NCI-H128 (cell line): ENCODE measurements around the gene BABAM2.
"Not testable (repeated sequence)": the region's sequence is repeated elsewhere in the genome, so short reads cannot be mapped to it uniquely, and the experiment has no call there.

ENCODE experiments used
- DNase-seq: peaks from one replicate; lab custom pipeline; 2025; ENCODE audit not compliant: unreplicated experiment; lab: John Stamatoyannopoulos, UW

Gene BABAM2

DNA sequence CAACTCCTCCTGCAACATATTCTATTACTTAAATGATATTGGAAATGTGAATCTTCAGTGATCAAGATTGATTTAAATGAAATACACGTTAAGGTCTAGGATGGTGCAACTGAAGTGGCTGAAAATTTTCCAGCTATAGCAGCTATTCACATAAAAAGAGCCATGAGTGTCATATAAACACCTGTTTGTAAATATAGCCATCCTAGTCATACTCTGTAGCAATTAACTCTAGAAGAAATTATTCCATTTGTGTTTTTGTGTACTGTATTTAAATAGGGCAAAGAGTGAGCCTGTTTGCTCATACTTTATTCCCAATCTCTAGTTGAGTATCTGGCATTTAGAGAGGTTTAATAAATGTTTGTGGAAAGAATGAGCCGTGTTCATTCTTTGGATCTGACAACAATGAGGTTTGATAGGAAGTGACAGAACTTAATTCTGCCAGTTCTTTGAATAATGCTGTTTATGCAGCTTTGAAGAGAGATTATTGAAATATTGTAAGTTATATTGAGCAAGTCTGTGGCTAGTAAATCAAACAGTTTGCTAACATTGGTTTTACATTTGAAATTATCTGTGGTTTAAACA, 49.7 kb downstream of the BABAM2 start:
- DNase-seq = no peak

DNA sequence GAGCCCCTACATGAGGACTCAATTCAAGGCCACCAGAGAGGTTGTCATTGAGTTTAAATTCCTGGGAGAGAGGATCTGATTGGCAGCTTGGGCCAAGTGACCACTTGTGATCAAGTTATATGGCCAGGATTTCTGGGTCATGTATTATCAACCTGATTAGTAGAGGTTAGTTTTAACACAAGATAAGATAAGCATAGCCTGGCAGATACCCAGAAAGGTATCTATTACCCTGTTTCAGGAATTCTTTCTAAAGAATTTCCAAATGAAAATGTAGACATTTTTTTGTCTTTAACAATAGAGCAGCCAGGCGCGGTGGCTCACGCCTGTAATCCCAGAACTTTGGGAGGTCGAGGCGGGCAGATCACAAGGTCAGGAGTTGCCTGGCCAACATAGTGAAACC, 50.5 kb downstream of the BABAM2 start:
- DNase-seq = no peak

DNA sequence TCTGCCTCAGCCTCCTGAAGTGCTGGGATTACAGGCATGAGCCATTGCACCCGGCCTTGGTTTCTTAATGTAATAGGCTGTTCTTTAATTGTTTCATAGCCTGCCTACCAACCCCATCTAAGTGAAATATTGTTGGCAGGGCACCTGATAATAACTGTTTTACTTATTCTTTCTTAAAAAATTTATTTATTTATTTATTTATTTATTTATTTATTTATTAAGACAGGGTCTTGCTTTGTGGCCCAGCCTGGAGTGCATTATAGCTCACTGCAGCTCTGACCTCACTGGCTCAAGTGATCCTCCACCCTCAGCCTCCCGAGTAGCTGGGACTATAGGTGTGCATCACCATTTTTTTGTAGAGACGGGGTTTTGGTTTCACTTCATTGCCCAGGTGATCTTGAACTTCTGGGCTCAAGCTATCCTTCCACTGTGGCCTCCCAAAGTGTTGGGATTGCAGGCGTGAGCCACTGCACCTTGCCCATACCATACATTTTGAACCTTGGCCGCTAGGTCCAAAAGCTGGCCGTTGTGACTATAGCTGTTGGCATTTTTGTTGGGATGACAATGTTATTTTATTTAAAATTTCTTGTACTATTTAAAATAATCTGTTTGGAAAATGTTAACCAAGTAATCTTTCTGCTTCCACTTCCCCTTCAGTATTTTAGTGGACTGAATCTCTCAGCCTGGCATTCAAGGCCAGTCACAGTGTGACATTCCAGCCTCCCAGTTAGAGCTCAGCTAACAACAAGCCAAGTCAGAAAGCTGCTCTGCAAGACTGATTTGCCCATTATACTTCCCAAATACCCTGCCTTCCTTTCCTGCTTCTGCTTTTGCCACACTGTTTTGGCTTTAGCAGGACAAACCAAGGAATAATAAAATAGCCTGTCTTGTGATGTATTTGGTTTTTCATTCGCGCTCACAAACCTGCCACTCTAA, 52.4 kb downstream of the BABAM2 start:
- no peak for DNase-seq

DNA sequence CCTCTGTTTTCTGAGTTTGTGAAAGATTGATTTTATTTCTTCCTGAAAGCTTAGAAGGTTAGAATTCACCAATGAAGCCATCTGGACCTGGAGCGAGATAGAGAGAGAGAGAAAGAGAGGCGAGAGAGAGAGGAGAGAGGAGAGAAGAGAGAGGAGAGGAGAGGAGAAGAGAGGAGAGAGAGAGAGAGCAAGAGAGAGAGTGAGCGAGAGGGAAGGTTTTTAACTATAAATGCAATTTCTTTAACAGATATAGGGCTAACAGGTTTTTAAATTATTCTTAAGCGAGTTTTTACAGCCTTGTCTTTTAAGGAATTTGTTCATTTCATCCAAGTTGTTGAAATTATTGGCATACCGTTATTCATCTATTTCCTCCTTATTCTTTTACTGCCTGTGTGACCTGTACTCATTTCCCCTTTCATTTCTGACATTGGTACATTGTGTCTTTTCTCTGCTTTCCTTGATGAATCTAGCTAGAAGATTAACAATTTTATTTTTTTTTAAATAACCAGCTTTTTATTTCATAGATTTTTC, 56.1 kb downstream of the BABAM2 start:
- DNase-seq = no peak

DNA sequence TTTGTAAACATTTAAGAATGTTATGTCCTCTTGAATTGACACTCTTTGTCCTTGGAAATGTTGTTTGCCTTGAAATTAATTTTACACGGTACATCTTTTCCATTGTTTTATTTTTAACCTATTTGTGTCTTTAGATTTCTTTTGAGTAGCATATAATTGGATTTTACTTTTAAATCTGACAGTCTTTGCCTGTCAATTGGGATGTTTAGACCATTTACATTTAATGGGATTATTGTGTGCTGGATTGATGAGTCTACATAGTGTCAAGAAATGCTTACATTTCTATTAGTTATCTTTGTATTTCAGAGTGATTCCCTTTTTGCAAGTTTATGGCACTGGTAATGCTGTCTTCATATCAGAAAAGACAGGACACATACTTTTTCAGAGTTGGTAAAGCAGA, 61.5 kb downstream of the BABAM2 start:
- no peak for DNase-seq

DNA sequence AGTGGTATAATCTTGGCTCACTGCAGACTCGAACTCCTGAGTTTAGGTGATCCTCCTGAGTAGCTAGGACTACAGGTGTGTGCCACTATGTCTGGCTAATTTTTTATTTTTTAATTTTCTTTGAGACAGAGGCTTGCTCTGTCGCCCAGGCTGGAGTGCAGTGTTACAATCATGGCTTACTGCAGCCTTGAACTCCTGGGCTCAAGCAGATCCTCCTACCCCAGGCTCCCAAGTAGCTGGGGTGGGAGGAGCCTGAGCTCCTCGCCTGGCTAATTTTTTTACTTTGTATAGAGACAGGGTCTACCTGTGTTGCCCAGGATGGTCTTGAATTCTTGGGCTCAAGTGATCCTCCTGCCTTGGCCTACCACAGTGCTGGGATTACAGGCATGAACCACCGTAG, 62.5 kb downstream of the BABAM2 start:
- no peak for DNase-seq

DNA sequence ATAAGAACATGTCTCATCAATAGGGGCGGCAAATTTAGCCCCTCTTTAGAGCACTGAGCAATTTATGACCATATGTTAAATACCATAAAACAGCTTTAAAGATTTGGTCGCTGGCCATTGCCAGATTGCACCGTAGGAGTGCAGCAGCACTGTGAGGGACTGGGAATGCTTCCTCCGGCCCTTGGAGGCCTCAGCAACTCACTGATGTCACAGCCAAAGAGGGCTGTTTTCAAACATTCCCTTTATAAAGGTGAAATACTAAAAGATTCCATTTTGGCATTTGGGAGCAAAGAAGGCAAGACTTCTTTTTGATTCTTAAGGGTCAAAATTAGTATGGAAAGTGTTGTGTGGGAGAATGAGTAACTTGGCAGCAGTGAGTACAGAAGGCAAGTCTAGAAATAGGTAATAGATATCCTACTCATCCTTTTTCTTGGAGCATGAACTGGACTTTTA, 63.7 kb downstream of the BABAM2 start:
- no peak for DNase-seq

DNA sequence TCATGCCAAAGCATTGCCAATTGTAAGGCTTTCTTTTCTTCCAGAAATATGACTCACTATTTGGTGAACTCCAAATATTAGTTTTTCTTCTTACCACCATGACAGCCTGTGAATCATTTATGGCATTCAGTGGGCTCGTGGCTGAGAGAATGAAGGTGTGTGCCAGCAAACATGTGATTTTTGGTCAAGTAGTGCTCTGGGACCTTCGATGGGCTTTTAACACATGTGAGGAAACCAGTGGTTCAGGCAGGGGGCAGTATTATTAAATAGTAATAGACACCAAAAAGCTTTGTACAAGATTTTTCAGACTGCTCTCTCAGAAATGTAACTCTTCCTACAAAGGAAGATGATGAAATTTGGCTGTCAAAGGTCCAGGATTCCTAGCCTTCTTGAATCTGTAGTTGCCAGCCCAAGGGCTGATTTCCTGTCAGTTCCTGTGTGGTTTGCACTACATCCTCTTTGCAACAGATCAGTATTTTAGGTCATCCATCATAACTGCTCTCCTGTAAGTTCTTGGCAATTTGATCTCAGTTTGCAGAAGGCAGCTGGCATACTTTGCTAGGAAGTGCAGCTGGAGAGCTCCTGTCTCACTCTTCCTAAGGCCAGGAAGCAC, 64.3 kb downstream of the BABAM2 start:
- DNase-seq = no peak

DNA sequence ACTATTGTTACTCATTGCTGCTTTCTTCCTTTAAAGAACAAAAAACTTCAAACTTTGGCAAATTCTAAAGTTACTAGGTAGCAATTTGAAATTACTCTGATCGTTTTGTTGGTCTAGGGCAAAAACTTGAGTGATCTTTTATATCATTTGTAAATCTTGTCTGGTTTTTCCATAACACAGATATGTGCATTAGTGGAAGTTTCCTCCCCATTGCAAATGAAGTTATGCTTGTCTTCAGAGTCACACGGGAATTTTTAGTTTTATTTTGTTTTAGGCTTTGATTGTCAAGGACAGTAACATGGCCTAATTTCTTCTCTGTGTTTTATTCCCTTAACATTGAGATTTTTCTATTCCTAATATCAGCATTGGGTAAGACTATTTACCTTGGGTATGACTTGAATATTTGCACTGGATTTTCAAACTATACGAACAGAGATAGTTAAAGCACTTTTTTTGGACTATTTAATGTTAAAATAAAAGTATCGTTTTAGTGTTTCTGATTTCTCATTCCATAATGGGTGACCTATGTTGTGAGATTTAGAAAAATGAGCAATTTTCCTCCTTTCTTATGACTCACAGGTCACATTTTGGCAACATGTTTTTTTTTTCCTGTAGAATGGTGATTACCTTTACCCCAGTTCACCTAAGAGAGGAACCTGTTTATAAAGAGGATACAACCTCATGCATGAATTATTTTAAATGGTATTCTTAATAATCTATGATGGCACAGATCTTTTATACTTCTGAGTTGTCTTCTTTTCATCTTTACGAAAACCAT, 65.0 kb downstream of the BABAM2 start:
- DNase-seq = no peak

DNA sequence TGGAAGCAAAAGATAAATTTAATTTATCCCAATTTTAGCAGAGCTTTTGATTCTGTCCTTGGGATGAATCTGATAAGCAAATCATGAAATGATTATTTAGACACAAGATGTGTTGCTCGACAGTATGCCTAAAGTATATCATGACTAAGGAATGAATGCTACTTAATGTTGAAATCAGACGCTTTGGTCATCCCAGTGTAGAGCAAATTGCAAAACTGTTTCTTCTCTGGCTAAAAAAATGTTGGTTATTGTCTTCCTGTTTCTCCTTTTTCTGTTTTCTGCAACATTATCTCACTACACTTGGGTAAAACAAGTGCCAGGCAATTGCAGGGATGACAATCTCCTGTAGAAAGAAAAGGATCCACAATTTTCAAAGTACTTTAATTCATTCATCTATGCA, 66.4 kb downstream of the BABAM2 start:
- no peak for DNase-seq

DNA sequence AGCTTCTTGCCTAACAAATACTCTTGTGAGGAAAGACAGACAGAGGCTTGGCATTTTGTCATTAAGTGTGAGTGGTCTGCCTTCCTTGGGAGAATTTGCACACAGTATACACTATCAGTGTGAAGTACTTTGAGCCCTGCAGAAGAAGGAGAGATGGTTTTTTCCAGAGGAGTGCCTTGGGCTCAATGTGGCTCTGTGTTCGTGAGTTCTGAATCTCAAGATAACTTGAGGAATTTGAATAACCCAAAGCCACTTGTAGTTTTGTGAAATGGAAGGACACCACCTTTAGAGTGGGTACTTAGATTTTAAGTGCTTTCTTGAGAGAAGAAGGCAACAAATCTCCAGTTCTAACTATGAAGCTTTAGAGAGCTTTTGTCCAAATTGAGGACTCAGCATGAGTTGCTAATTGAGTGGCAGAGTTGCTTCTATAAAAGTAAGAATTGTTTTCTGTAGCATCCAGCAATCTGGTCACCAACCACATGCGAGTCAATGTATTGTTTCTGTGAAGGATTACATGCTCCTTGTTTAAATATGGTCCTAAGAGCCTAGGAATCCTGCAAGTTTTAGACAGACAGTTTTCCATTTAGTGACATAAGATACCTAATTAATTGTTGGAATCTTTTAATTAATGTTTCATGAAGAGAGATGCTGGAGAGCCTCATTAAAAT, 68.3 kb downstream of the BABAM2 start:
- DNase-seq = no peak

DNA sequence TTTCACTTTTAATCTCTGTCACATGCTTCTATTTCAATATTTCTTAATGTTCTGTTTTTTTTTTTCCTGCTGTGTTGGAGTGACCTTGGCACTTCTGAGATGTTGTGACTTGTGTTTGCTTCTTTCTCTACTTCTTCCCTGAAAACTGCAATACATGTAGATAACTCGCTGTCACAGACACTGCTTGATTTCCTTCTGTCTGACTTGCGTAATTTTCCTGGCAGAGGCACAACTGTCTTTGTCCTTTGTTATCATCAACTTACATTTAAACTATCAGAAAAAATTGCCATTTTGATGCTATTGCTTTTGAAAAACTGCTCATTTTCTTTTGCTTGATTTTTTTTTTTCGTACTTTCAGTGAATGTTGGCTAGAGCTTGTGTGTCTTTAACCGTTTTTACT, 69.0 kb downstream of the BABAM2 start:
- DNase-seq = no peak

DNA sequence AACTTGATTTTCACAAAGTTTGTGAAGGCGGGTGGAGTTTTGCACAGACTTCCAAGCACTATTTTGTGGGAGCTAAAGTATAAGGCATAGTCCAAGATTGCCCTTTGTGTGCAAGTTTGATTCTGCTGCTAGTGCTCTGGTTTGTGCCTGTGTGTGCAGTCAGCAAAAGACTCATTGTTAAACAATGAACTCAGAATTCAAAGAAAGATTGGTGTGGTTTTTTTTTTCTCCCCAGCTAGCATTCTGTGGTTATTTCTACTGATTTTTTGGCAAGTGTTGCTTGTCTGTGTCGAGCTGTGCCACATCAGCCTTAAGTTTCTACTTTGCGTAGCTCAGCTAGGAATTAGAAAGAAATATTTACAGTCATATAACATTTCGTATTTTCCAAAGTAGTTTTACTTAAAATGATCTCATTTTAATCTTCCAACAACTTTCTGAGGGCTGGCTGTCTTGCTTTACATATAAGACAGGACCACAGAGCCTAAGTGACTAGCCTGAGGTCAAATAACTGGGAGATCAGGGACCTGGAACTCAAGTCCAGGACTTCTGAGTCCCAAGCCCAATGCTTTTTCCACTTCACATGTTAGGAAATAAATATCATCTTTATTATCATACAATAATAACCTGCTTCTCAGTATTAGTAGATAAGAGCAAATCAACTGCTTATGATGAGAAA, 69.8 kb downstream of the BABAM2 start:
- DNase-seq = no peak

DNA sequence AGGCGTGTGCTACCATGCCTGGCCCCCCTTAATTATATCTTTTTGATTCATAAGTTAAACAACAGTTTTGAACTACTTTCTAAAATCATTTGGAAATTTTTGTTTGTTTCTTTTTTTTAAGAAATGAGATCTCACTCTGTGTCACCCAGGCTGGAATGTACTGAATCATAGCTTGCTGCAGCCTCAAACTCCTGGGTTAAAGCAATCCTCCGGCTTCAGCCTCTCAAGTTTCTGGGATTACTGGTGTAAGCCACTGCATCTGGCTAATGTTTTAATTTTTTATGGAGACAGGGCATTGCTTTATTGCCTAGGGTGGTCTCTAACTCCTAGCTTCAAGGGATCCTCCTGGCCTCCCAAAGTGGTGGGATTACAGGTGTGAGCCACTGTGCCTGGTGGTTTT, 71.5 kb downstream of the BABAM2 start:
- no peak for DNase-seq

DNA sequence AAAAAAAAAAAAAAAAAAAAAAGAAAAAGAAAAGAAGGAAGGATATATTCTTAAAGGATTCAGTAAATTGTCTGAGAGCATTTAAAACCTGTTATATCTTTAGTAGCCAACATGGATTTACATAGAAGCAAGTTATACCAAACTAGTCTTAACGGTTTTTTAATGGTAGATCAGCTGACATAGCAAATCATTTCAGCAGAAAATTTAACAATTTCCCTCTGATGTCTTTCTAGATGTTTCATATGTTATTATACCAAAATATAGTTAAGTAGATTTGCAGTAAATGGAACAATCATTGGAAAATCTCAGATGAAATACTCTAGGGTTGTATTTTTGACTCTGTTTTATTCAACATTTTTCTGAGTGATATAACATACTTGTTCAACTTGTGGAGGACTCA, 72.9 kb downstream of the BABAM2 start:
- DNase-seq = no peak

DNA sequence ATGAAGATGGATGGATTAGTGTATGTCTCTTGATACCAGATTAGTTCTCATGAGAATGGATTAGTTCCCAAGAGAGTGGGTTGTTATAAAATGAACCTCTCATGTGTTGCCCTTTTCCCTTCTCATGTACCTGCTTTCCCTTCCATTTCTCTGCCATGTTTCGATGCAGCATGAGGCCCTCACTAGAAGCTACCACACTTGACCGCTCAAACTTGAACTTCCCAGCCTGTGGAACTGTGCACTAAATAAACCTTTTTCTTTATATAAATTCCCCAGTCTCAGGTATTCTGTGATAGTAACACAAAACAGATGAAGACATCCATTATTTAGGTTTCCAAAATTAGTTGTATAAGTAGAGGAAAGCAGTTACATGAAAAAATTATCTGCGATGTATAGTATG, 73.5 kb downstream of the BABAM2 start:
- no peak for DNase-seq

DNA sequence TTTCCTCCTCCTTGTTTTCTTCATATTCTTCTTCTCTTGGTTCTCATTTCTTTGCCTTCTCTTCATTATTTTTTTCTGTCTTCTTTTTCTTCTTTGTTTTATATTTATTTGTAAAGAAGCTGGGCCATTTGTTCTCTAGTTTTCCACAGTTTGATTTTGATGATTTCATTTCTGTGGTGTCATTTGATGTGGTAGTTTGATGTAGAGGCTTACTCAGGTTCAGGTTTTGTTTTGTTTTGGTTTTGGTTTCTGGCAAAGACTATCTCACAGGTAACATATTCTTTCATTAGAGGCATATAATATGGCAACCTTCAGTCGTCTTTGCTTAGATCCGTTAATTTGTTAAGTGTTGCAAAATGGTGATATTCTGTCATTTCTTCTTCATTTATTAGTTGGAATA, 75.3 kb downstream of the BABAM2 start:
- no peak for DNase-seq

DNA sequence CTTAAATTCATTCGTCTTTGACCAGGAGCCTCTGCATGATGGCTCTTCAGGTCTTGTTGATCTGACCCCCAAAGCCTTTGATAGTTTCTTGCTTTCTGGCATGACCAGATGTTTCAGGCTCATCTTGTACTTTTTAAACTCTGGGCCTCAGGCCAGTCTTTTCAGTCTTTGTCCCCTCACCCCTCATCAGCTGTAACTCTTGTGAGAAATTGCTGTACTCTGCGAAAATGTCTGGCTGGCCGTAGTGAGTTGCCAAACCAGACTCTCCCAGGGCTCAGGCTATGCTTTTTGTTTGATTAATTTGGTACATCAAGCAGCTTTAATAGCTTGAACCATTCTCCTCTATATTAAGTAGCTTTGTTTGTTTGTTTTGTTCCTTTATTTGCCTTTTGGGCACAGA, 75.9 kb downstream of the BABAM2 start:
- no peak for DNase-seq

DNA sequence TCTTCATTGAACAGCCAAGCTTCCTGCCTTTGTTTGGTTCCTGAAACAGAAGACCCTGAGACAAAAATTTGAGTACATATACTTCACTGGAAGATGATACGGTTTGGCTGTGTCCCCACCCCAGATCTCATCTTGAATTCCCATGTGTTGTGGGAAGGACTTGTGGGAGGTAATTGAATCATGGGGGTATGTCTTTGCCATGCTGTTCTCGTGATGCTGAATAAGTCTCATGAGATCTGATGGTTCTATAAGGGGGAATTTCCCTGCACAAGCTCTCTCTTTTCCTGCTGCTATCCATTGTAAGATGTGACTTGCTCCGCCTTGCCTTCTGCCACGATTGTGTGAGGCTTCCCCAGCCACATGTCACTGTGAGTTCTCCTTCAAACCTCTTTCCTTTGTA, 76.5 kb downstream of the BABAM2 start:
- DNase-seq = no peak

DNA sequence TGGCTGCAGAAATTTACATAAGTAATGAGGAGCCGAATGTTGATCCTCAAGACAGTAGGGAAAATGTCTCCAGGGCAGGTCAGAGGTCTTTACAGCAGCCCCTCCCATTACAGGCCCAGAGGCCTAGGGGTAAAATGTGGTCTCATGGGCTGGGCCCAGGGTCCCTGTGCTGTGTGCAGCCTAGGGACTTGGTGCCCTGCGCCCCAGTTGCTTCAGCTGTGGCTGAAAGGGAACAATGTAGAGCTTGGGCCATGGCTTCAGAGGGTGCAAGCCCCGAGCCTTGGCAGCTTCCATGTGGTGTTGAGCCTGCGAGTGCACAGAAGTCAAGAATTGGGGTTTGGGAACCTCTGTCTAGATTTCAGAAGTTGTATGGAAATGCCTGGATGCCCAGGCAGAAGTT, 77.5 kb downstream of the BABAM2 start:
- DNase-seq = not testable (repeated sequence)
